Measurements from ENCODE around the gene MAP3K12. TPM values are rescaled to one million over a fixed set of nuclear protein-coding genes. Genes with fewer than 3 reads are reported as not detected.

MAP3K12 gene
- total and polyA plus RNA-seq, 2 of the 13 experiments (the other 11 are each of a cell fraction or from before 2014, with no cell fraction given) = 0.20 to 1.1 TPM

DNA sequence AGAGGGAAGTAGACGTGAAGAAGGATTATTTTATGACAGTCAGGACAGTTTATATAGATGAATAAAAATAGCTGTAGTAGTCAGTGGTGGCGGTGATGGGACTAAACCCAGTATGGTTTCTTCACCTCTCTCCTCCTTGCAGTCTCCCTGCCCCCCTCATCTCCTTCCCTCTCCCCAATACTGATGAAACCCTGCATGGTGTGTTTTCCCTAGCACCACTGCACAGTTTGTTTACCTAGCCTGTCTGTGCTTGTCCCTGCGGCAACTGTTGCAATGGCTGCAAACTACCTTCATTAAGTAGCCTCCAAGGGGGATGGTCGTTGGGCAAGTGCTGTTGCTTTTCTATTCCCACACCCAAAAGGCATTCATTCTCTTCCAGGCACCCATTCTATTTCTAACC is 32.6 kb downstream of the MAP3K12 start (continued):
- TF ChIP-seq, protein P1, sequence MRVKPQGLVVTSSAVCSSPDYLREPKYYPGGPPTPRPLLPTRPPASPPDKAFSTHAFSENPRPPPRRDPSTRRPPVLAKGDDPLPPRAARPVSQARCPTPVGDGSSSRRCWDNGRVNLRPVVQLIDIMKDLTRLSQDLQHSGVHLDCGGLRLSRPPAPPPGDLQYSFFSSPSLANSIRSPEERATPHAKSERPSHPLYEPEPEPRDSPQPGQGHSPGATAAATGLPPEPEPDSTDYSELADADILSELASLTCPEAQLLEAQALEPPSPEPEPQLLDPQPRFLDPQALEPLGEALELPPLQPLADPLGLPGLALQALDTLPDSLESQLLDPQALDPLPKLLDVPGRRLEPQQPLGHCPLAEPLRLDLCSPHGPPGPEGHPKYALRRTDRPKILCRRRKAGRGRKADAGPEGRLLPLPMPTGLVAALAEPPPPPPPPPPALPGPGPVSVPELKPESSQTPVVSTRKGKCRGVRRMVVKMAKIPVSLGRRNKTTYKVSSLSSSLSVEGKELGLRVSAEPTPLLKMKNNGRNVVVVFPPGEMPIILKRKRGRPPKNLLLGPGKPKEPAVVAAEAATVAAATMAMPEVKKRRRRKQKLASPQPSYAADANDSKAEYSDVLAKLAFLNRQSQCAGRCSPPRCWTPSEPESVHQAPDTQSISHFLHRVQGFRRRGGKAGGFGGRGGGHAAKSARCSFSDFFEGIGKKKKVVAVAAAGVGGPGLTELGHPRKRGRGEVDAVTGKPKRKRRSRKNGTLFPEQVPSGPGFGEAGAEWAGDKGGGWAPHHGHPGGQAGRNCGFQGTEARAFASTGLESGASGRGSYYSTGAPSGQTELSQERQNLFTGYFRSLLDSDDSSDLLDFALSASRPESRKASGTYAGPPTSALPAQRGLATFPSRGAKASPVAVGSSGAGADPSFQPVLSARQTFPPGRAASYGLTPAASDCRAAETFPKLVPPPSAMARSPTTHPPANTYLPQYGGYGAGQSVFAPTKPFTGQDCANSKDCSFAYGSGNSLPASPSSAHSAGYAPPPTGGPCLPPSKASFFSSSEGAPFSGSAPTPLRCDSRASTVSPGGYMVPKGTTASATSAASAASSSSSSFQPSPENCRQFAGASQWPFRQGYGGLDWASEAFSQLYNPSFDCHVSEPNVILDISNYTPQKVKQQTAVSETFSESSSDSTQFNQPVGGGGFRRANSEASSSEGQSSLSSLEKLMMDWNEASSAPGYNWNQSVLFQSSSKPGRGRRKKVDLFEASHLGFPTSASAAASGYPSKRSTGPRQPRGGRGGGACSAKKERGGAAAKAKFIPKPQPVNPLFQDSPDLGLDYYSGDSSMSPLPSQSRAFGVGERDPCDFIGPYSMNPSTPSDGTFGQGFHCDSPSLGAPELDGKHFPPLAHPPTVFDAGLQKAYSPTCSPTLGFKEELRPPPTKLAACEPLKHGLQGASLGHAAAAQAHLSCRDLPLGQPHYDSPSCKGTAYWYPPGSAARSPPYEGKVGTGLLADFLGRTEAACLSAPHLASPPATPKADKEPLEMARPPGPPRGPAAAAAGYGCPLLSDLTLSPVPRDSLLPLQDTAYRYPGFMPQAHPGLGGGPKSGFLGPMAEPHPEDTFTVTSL (CRISPR knock-in tag; IDR thresholded peaks at IDR 0.05; ENCODE audit: borderline replicate concordance) = no peak
- no peak for TF ChIP-seq PHF20 (CRISPR knock-in tag; IDR thresholded peaks at IDR 0.05)
- TF ChIP-seq RBFOX2 (IDR thresholded peaks at IDR 0.05; ENCODE audit: low read depth, low read length) = peak; percentile 58; the same call in 1 of the 2 replicates

DNA sequence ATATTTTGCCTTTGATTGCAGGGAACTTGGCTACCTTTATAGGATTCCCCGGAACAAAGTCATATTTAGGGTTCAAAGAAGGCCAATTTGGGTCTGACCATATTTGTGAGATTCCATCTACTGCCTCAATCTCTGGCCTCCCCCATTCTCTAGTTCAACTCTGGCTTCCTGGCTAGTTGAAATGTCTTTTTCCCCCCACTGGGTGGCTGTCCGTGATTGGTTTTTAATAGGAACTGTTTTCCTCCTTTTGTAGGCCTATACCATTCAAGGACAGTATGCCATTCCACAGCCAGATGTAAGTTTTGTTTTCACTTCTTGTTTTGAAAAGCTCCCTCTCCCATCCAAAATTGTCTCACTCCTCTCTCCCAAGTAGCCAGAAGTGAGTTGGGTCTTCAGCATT is 33.6 kb downstream of the MAP3K12 start:
- ChIA-PET POLR2A (no interaction called here), CTCF (ENCODE audit: low intra/inter-chr PET ratio, low total read pairs) (no interaction called here)
- peak; percentile 42 for TF ChIP-seq RBM22 (optimal IDR thresholded peaks at IDR 0.05; ENCODE audit: low read length)
- TF ChIP-seq, protein P2, sequence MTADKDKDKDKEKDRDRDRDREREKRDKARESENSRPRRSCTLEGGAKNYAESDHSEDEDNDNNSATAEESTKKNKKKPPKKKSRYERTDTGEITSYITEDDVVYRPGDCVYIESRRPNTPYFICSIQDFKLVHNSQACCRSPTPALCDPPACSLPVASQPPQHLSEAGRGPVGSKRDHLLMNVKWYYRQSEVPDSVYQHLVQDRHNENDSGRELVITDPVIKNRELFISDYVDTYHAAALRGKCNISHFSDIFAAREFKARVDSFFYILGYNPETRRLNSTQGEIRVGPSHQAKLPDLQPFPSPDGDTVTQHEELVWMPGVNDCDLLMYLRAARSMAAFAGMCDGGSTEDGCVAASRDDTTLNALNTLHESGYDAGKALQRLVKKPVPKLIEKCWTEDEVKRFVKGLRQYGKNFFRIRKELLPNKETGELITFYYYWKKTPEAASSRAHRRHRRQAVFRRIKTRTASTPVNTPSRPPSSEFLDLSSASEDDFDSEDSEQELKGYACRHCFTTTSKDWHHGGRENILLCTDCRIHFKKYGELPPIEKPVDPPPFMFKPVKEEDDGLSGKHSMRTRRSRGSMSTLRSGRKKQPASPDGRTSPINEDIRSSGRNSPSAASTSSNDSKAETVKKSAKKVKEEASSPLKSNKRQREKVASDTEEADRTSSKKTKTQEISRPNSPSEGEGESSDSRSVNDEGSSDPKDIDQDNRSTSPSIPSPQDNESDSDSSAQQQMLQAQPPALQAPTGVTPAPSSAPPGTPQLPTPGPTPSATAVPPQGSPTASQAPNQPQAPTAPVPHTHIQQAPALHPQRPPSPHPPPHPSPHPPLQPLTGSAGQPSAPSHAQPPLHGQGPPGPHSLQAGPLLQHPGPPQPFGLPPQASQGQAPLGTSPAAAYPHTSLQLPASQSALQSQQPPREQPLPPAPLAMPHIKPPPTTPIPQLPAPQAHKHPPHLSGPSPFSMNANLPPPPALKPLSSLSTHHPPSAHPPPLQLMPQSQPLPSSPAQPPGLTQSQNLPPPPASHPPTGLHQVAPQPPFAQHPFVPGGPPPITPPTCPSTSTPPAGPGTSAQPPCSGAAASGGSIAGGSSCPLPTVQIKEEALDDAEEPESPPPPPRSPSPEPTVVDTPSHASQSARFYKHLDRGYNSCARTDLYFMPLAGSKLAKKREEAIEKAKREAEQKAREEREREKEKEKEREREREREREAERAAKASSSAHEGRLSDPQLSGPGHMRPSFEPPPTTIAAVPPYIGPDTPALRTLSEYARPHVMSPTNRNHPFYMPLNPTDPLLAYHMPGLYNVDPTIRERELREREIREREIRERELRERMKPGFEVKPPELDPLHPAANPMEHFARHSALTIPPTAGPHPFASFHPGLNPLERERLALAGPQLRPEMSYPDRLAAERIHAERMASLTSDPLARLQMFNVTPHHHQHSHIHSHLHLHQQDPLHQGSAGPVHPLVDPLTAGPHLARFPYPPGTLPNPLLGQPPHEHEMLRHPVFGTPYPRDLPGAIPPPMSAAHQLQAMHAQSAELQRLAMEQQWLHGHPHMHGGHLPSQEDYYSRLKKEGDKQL (CRISPR knock-in tag; IDR thresholded peaks at IDR 0.05; ENCODE audit: low read depth) = no peak
- TF ChIP-seq RBFOX2 (IDR thresholded peaks at IDR 0.05; ENCODE audit: low read depth, low read length) = peak; percentile 56; the same call in 1 of the 2 replicates
- no peak for ATAC-seq
- no peak for DNase-seq (ENCODE audit: low spot score)
- Histone ChIP-seq H3K27me3 (ENCODE audit: control insufficient read depth in 1 of 2, insufficient read depth in 2 of 2, low read length in 2 of 2) (no peaks in the 10 kb centered on the region), H3K27ac (ENCODE audit: extremely low read length, insufficient read depth, low read length) (no peak overlapping the region), H4K20me1 (ENCODE audit: insufficient read depth, low read length) (peaks cover 64% of the 10 kb centered on the region), H2AFZ (ENCODE audit: low read length) (no peak overlapping the region), H3K36me3 (replicated peaks in 1 of 2; ENCODE audit: control insufficient read depth in 1 of 2, insufficient read depth in 2 of 2, low read length in 2 of 2) (peaks cover 45 to 96% of the 10 kb centered on the region in 2 experiments), H3K9ac (ENCODE audit: insufficient read depth, low read depth, low read length) (no peak overlapping the region), H3K4me2 (ENCODE audit: low read depth, low read length) (no peak overlapping the region), H3K4me1 (ENCODE audit: insufficient read depth, low read length) (peaks cover 50% of the 10 kb centered on the region), H3K4me3 (replicated peaks in 1 of 3; ENCODE audit: insufficient read depth in 1 of 3, low read depth in 2 of 3, low read length in 3 of 3) (no peak overlapping the region), H3K9me3 (ENCODE audit: low read length) (no peaks in the 10 kb centered on the region), H3K79me2 (ENCODE audit: insufficient read depth, low read length) (peaks cover 55% of the 10 kb centered on the region)
- in situ Hi-C loops (cut with HindIII; ENCODE audit: extremely low pct_ligation_motif_present, low pct_unique_long_range_greater_than_20kb) = no loop called here
- TSS peak; percentile 2 for BruUV-seq (replicated peaks)
- intact Hi-C loops (cut with micrococcal nuclease; ENCODE audit: unreplicated experiment) = no loop called here
- FAIRE-seq = no peak
- WGBS (ENCODE audit: low lambda C conversion rate) = 86% methylated on average over 2 of the region's 2 CpGs

Data from HepG2 (cell line).